IPS-20b (cell line): ENCODE results near the gene ZNF423.
A peak's percentile ranks its signal among the peaks of the same experiment; 100 is the strongest.

Source experiments
- H3K27ac ChIP-seq: one replicate; pipeline ENCODE4 v1.5.1; 2013; ENCODE audit warnings: low read length
- H3K27me3 ChIP-seq: 2 replicates; pipeline ENCODE4 v1.6.1; 2013; ENCODE audit warnings: mild to moderate bottlenecking, low read length, inconsistent platforms; ENCODE audit not compliant: insufficient read depth
- H3K36me3 ChIP-seq: 2 replicates; pipeline ENCODE4 v1.6.1; 2013; ENCODE audit warnings: low read depth, mild to moderate bottlenecking, inconsistent platforms, low read length, moderate library complexity; ENCODE audit not compliant: insufficient read depth
- H3K4me1 ChIP-seq: 2 replicates; pipeline ENCODE4 v1.6.1; 2013; ENCODE audit warnings: mild to moderate bottlenecking, control low read depth, inconsistent platforms, low read length, moderate library complexity; ENCODE audit not compliant: insufficient read depth
- H3K4me3 ChIP-seq: 2 replicates; pipeline ENCODE4 v1.5.1; 2013; ENCODE audit warnings: mild to moderate bottlenecking, low read length, inconsistent platforms
- H3K9ac ChIP-seq: 2 replicates; pipeline ENCODE4 v1.6.1; 2013; ENCODE audit warnings: low read depth, mild to moderate bottlenecking, inconsistent platforms, low read length, moderate library complexity
- H3K9me3 ChIP-seq: 2 replicates; pipeline ENCODE4 v1.6.1; 2013; ENCODE audit warnings: mild to moderate bottlenecking, low read depth, low read length, inconsistent platforms; ENCODE audit not compliant: insufficient read depth

Gene ZNF423

GRCh38 chr16:49494474-49494873, 361.4 kb downstream of the ZNF423 start:
- Histone ChIP-seq H3K36me3 (no peaks in the 10 kb centered on the region), H3K27me3 (no peaks in the 10 kb centered on the region), H3K4me1 (peaks cover 13% of the 10 kb centered on the region; the same call in 1 of the 2 replicates), H3K9me3 (no peaks in the 10 kb centered on the region), H3K4me3 (no peak overlapping the region), H3K27ac (no peak overlapping the region), H3K9ac (no peak overlapping the region)

DNA sequence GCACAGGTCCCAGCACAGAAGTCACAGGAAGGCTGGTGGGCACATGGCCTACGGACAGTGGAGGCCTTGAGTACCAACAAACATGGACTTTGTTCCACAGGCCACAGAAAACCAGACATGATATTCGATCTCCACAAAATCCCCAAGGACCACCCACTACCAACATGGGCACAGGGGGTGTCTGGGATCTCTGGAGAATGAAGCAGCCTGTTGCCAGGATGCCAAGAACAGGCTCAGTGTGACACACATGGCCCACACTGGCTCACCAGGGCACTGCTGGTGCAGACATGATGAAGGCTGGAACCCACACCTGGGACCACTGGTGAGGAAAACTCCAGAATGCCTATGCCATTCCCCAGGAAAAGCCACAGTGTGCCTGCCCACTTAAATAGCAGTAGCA, 362.1 kb downstream of the ZNF423 start:
- no peaks in the 10 kb centered on the region for H3K9me3 ChIP-seq
- no peak overlapping the region for H3K9ac ChIP-seq
- H3K27ac ChIP-seq, result no peak overlapping the region
- peaks cover 13% of the 10 kb centered on the region; the same call in 1 of the 2 replicates for H3K4me1 ChIP-seq
- H3K4me3 ChIP-seq, result no peak overlapping the region
- H3K36me3 ChIP-seq, result no peaks in the 10 kb centered on the region
- H3K27me3 ChIP-seq, result no peaks in the 10 kb centered on the region

DNA sequence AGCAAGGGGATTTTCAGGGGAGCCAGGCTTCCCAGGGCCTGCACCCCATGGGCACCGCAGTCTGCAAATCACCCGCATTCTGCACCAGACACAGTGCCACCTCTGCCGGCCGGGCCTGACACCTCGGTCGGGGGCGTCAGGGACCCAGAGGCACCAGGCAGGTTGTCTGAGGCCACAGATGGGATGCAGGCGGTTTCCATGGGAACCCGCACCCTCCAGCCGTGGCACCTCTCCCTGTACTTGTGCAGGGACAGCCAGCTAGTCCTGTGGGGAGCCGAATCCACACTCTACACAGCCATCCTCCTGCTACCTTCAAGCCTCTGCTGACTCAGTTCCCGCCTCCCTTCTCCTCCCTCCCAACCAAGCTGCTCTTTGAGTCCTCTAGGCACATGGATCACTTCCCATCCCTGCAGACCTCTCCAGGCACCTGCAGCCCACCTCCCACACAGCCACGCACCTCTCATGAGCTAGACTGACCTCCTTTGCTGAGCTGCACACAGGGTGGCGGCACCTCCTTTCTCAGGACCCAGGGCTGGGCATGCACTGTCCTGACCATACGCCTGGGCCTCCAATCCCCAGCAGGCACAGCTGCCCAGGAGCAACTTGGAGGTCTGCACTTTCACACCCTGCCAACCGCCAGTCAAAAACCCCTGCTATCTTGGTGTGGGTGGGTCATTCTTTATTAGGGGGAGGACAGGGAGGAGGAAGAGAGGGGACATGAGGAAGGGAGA, 362.9 kb downstream of the ZNF423 start:
- Histone ChIP-seq H3K4me3 (no peak overlapping the region), H3K27me3 (no peaks in the 10 kb centered on the region), H3K9me3 (no peaks in the 10 kb centered on the region), H3K4me1 (peaks cover 13% of the 10 kb centered on the region; the same call in 1 of the 2 replicates), H3K9ac (no peak overlapping the region), H3K36me3 (no peaks in the 10 kb centered on the region), H3K27ac (no peak overlapping the region)

DNA sequence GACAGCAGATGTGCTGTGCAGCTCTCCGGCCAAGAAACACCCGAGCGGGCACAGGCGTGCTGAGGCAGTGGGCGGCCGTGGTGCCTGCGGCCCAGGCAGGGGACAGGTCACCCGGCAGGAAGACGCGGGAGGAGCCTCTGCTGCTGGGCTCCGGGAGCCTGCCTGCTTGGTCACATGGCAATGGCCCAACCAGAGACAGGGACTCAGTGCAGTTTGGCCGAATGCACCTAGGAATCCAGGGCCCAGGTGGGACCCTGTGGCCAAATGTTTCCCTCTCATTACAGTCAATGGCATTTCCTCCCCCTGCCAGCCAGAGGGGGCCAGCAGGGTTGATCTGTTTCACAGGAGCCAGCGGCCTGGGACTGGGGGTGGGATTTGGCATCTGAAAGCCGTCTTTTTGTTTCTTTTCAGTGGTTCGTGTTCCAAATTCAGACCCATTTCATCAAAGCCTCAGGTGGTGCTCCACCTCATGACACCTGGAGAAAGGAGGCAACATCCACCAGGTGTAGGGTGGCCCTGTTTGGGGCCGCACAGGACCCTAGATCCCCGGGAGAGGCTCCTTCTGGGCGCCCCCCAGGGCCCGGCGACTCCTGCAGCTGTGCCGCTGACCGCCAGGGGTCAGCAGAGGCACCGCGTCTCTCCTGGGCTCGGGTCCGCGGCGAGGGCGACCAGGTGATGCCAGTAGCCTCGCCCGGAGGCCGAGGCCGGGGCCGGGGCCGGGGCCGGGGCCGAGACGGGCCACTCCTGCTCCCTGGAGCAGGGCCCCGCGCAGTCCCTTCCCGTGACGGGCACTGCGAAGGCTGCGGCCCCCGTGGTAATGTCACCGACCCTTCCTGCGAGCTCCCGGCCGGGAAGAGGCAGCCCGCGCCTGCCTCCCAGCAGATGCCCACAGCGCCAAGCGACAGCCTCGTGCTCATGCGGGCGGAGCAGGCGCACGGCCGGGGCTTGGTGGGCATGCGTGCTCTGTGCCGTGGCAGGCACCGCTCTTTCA, 363.8 kb downstream of the ZNF423 start:
- H3K9ac ChIP-seq, result peak overlapping the region; percentile 55; the same call in 1 of the 2 replicates
- H3K27me3 ChIP-seq, result no peaks in the 10 kb centered on the region
- H3K36me3 ChIP-seq, result no peaks in the 10 kb centered on the region
- peak overlapping the region; percentile 25; the same call in 1 of the 2 replicates for H3K4me3 ChIP-seq
- no peaks in the 10 kb centered on the region for H3K9me3 ChIP-seq
- H3K4me1 ChIP-seq, result peaks cover 13% of the 10 kb centered on the region; the same call in 1 of the 2 replicates
- peak overlapping the region; percentile 45 for H3K27ac ChIP-seq

- Histone ChIP-seq H3K36me3 (no peaks in the 10 kb centered on the region), H3K4me1 (peaks cover 13% of the 10 kb centered on the region; the same call in 1 of the 2 replicates), H3K9me3 (no peaks in the 10 kb centered on the region), H3K9ac (peak overlapping the region; percentile 55; the same call in 1 of the 2 replicates), H3K27ac (peak overlapping the region; percentile 45), H3K4me3 (no peak overlapping the region; the same call in 1 of the 2 replicates), H3K27me3 (no peaks in the 10 kb centered on the region)
Measured at GRCh38 chr16:49491106-49491670, 364.7 kb downstream of the ZNF423 start.

DNA sequence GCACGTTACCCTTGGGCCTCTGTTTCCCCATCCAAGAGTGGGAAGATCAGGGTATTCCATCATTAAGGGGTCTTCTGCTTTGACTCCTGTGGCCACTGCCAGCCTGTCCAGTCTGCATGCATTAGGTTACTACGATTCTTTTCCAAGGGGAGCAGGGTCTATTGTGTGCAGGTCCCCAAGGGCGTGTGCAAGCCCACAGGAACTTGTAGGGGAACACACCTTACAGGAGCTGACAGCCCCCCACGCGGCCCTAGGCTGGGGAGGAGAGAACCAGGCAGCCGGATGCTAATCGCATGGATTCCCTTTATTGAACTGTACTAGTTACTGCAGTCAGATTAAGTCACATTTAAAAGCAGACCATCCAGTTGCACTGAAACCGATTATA, 365.6 kb downstream of the ZNF423 start:
- Histone ChIP-seq H3K36me3 (no peaks in the 10 kb centered on the region), H3K4me3 (no peak overlapping the region), H3K4me1 (peaks cover 13% of the 10 kb centered on the region; the same call in 1 of the 2 replicates), H3K27me3 (no peaks in the 10 kb centered on the region), H3K9me3 (no peaks in the 10 kb centered on the region), H3K9ac (no peak overlapping the region), H3K27ac (no peak overlapping the region)

DNA sequence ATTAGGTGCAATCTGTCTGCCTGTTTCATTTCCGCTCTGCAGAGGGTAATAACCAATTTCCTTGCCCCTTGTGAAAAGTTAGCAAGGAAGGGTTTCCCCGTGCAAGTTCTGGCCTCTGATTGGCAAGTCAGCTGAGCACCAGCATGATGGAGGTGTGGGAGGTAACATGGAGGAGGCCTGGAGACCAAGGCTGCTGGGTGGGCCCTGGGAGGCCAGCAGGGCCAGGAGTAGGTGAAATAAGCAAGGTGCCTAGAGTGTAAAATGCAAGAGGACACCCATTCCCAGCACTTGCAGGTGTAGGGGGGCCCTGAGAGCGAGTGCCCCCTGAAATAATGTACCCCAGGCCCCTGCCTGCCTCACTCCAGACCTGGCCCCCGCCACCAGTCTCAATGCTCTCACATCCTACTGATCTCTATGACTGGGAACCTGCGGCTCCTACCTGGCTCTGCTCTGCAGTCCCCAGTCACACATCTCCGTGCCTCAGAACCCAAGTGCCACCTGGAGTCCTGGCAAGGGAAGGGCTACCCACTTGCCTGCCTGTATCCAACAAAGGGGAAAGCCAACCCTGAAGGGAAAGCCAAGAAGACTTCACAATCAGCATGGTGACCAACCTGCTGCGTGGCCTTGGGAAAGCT, 366.1 kb downstream of the ZNF423 start:
- Histone ChIP-seq H3K36me3 (no peaks in the 10 kb centered on the region), H3K4me3 (no peak overlapping the region)

GRCh38 chr16:49488740-49489525, 367.0 kb downstream of the ZNF423 start:
- no peak overlapping the region for H3K4me3 ChIP-seq

More for the DNA sequence above, 366.1 kb downstream of the ZNF423 start:
- no peak overlapping the region for H3K27ac ChIP-seq
- H3K27me3 ChIP-seq, result no peaks in the 10 kb centered on the region
- no peaks in the 10 kb centered on the region for H3K9me3 ChIP-seq
- H3K4me1 ChIP-seq, result peaks cover 13% of the 10 kb centered on the region; the same call in 1 of the 2 replicates
- no peak overlapping the region for H3K9ac ChIP-seq

GRCh38 chr16:49488336-49488735, 367.6 kb downstream of the ZNF423 start:
- Histone ChIP-seq H3K36me3 (no peaks in the 10 kb centered on the region), H3K9ac (no peak overlapping the region), H3K27me3 (peaks cover 6% of the 10 kb centered on the region; the same call in 1 of the 2 replicates), H3K4me3 (no peak overlapping the region), H3K27ac (no peak overlapping the region), H3K9me3 (no peaks in the 10 kb centered on the region), H3K4me1 (peaks cover 16% of the 10 kb centered on the region; the same call in 1 of the 2 replicates)

More at GRCh38 chr16:49488740-49489525, 367.0 kb downstream of the ZNF423 start:
- Histone ChIP-seq H3K27ac (no peak overlapping the region), H3K27me3 (0 out of 2 replicates have a peak, but pooled peaks cover under 1% of the 10 kb centered on the region), H3K36me3 (no peaks in the 10 kb centered on the region), H3K9me3 (no peaks in the 10 kb centered on the region), H3K9ac (no peak overlapping the region), H3K4me1 (peaks cover 16% of the 10 kb centered on the region; the same call in 1 of the 2 replicates)

DNA sequence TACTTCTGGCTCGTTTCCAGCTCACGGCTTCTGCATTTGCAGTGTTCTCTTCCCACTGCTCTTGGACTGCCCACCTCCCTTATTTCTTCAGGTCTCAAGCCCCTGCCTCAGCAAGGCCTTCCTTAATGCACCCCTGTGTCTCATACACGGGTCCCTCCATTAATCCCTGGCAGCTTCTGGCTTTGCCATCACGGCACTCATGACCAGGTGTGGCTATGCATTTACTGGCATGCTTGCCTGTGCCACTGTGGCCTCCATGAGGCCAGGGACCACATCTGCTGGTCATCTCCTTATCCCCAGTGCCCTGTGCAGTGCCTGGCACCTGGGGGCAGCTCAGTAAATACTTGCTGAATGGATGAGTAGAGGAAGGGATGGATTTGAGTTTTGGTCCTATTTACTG, 368.2 kb downstream of the ZNF423 start:
- Histone ChIP-seq H3K27ac (no peak overlapping the region), H3K27me3 (peaks cover 12% of the 10 kb centered on the region; the same call in 1 of the 2 replicates), H3K9me3 (no peaks in the 10 kb centered on the region), H3K9ac (no peak overlapping the region), H3K4me3 (no peak overlapping the region), H3K4me1 (peaks cover 16% of the 10 kb centered on the region; the same call in 1 of the 2 replicates), H3K36me3 (no peaks in the 10 kb centered on the region)
